Gastroesophageal sphincter (tissue), 3 donors: ENCODE measurements around the gene EEF2K.

ENCODE experiments used
- CTCF ChIP-seq, 4 experiments: fragments of 200-600 bp in 2 of 4; fragments of 450-650 bp in 2 of 4; sonication (generic) in 1 of 4; IDR thresholded peaks; one replicate each; pipeline ENCODE4 v1.5.1; 2017 to 2019; ENCODE audit warnings: antibody characterized with exemption in 4 of 4, mild to moderate bottlenecking in 2 of 4, moderate library complexity in 2 of 4
- POLR2A ChIP-seq, 2 donors: fragments of 450-650 bp; IDR thresholded peaks; one replicate each; pipeline ENCODE4 v1.6.1; 2017; ENCODE audit warnings: antibody characterized with exemption in 2 of 2, mild to moderate bottlenecking in 2 of 2, moderate library complexity in 1 of 2

GRCh38 chr16:22161999-22162655 lies 44.0 kb upstream of the EEF2K start, which contains the start of gene SDR42E2:
- no peak for TF ChIP-seq CTCF (IDR thresholded peaks at IDR 0.05)
- TF ChIP-seq POLR2A (IDR thresholded peaks at IDR 0.05): no peak
